IPS DF 19.7 (cell line): ENCODE data around the gene HOXA3.

ENCODE experiments used
- DNase-seq: peaks from one replicate; pipeline ENCODE4 v3.0.0-alpha.2; 2013; ENCODE audit warnings: low read depth, low spot score

Gene HOXA3

DNA sequence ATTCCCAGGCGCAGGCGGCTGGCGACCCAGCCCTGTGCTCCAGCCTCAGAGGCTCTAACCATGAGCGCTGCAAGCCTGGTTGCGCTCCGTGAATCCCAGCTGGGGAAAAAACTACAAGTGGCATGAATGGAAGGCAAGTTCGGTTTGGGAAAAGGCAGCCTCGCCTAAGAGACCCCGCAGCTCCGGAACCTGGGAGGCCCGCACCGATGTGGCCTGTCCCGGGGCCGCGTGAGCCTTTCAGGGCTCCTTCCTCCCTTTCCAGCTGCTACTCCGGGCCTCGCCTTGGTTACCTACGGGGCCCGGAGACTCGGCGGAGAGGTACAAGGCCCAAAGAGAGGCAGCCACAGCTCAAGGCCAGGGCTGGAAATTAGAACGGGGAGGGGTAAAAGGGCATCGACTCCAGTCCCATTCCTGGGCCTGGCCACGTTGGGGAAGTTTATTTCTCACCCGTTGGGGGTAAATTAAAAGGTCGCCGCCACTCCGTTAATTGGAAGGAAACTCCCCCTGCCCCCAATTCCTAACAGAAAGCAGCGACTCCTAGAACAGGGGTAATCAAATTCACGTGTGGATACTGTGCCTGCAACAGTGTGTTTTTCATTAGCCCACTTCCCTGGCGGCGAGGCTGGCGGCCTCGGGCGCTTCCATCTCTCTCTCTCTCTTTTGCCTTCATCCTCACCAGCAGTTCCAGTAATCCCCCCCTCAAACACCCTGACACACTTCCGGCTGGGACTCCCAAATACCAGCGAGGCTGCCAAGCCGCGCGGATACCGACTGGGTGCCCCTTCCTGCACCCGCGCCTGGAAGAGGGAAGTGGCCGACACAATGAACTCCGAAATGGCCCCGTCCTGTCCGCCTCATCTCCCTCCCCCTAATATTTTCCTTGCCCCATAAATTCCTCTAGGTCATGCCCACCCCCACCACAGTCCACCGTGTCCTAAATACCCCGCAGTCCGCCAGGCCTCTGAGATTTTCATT lies 14.4 kb upstream of the HOXA3 start:
- DNase-seq, result no peak

DNA sequence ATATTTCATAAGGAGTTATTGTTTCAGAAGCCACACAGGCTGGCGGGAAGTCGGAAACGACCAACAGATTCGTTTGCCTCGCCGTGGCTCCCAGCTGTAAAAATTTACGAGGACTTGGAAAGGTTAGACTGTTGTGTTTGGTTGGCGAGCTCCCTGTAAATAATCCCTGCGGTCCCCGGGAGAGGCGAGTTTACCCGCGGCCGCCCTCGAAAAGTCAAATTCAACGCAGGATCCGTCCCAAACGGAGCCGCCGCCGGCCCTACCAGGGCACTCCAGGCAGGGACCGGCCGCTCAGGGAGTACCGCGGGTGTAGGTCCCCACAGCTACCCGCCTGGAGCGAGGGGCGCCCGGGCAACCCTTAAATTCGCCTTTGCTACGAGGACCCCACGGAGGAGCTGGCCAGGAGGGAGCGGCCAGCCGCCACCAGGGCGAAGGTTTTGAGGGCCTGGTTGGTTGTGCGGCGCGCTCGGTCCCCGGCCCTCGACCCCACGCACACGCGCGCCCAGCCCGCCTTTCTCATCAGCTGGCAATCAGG lies 13.7 kb upstream of the HOXA3 start:
- DNase-seq, result no peak

DNA sequence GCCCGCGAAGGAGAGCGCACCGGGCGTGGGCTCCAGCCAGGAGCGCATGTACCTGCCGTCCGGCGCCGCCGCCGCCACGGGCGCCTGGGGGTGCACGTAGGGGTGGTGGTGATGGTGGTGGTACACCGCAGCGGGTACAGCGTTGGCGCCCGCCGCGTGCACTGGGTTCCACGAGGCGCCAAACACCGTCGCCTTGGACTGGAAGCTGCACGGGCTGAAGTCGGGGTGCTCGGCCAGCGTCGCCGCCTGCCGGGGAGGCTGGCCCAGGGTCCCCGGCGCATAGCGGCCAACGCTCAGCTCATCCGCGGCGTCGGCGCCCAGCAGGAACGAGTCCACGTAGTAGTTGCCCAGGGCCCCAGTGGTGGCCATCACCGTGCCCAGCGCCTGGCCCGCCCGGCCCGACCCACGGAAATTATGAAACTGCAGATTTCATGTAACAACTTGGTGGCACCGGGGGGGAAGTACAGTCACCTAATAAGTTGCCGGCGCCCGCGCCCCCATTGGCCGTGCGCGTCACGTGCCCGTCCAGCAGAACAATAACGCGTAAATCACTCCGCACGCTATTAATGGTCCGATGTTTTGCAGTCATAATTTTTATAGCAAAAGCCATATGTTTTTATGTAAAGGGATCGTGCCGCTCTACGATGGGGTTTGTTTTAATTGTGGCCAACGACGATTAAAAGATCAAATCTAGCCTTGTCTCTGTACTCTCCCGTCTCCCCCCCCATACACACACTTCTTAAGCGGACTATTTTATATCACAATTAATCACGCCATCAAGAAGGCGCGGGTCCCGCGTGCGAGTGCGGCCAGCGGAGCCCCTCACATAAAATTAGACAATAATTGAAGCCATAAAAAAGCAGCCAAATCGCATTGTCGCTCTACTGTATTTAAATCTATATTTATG lies 13.0 kb upstream of the HOXA3 start, which contains the start of gene HOXA9:
TSS of gene HOXA9 (minus strand) at position 449 of the 907 bp plus-strand sequence. CDS start at position 369, 80 bp downstream.
- DNase-seq, result no peak

DNA sequence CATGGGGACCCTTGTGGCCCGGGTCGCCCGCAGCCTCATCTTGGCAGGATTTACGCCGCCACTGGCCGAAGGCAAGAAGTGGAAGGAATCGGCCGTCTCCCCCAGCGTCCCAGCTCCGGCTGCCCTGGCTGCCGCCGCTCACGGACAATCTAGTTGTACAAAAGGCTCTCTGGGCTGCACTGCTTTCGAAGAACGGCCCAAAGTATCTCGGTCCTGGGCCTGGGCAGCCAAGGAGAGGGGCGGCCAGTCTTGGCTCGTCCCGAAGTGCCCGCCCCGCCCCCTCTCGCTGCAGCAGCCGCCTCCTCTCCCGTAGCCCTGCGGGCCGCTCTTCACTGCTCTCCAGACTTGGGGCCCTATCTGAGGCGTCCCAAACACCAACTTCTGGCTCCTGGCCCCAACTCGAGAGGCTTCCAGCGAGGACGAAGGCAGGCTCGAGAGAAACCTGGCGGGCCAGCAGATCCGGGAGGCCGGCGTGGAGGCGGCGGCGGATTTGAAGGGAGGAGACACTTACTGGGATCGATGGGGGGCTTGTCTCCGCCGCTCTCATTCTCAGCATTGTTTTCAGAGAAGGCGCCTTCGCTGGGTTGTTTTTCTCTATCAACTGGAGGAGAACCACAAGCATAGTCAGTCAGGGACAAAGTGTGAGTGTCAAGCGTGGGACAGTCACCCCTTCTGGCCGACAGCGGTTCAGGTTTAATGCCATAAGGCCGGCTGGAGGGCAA lies 12.1 kb upstream of the HOXA3 start:
- no peak for DNase-seq

DNA sequence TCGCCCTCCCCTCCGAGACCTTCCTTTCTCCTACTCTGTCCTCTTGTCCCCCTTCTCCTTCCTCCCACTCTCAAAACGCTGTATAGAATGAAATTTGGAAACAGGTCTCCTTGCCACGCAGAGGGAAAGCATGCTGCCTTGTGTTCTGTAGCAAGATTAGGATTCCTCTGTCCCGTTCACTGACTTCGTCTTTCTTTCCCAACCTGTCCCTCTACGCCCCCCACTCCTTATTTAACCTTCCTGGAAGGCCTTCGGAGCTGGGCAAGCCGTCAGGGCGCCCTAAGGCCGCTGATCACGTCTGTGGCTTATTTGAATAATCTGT lies 11.6 kb upstream of the HOXA3 start:
- no peak for DNase-seq

DNA sequence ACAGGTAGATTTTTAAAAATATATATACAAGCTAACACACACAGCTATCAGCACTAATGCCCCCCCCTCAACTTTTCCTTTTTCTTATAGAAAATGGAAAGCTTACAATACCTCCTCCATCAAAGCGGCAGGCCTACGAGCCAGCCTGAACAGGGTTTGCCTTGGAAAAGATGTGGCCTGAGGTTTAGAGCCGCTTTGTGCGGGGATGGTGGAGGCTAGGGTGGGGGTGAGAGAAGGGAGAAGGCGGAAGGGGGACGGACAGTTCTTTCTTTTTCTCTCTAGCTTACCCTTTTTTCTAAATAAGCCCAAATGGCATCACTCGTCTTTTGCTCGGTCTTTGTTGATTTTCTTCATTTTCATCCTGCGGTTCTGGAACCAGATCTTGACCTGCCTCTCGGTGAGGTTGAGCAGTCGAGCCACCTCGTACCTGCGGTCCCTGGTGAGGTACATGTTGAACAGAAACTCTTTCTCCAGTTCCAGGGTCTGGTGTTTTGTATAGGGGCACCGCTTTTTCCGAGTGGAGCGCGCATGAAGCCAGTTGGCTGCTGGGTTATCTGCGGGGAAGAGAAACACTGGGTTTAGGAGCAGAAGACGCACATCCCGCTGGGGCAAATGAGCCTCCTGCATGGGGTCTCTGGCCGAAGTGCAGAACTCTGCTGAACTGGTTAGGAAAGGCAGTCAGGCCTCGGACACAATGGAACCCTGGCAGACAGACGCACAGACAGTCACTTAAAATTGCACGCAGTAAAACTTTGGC lies 11.1 kb upstream of the HOXA3 start:
- DNase-seq, result no peak

DNA sequence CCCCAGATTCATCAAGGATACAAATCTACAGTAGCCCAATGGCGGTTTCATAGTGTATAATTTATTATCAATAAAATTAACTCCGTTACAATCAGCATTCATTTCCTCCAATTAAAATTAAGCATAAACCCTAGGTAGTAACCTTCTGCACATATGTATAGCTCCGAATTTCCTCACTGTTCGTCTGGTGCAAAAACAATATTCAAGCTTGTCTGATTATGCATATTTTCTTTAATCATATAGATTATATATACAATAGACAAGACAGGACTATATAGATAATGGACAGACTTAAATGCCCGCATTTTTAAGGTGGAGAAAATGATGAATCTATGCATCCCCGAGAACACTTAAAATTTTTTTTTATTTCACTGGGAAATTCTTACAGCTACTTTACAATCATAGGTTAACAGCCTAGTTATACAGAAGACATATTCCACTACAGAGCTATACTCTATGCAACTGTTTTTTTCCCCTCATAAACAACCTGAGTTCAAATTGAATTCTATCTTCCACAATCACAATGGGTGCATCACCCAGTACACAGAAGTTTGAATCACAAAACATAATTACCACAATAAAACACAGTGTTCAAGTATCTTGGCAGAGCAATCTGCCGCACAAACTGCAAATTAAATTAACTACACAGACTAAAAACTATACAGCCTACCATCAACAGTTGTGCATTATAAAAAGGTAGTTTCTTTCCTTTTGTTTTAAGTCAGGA lies 10.3 kb upstream of the HOXA3 start:
- no peak for DNase-seq

DNA sequence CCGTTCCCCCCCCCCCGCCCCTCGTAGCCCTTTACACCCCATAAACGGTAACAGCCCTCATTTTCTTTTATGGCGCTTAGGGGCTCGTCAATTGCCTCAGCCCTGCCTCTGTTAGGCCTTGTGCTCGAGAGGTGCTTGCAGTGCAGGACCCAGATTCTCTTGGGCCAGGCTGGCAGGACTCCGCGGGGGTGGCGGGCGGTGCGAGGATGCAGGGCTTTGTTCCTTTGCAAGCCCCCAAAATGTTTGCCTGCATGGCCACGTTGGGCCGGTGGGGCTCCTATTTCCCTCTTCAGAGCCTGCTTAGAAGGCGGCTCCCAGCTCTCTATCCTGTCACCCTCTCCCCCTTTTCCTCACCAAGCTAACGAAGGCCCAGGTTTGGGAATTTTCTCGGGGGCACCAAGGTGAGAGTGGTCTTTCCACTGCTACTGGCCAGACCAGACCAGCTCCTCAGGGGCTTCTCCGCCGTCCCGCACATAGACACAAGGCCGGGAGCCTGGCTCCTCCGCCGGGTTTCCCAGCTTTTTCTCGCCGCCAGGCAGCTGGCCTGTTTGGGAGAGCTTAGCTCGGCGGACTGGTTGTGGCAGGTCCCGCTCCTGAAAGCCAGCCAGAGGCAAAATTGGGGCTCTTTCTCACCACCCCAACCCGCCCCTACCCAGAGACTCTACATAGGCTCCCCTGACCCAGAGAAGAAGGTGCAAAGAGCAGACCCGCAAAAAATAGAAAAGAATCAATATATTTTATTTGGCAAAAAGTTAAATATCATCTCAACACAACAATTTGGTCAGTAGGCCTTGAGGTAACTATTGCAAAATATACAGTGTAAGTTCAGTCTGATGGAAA lies 9.6 kb upstream of the HOXA3 start:
- DNase-seq, result no peak

DNA sequence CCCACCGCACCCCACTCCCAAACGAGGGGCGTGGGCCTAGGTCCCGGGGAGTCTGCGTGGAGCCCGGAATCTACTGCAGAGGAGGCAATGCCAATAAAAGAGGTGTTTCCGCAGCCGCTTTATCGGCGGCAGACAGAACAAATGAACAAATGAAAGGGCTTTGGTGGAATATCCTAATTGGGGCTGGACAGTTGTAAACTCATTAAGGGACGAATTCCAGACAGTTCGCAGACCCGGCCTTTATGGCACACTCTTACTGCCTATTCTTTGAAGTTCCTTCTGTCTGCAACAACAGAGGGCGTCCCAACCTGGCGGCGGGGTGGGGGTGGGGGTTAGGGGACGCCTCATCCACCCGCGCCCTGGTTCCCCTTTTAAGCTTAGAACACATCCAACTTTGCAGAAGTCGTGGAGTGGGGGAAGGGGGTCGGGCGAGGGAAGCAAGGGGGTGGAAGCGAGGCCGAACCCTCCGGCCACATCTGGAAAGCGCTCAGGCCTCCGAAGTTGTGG lies 8.9 kb upstream of the HOXA3 start:
- DNase-seq, result no peak

DNA sequence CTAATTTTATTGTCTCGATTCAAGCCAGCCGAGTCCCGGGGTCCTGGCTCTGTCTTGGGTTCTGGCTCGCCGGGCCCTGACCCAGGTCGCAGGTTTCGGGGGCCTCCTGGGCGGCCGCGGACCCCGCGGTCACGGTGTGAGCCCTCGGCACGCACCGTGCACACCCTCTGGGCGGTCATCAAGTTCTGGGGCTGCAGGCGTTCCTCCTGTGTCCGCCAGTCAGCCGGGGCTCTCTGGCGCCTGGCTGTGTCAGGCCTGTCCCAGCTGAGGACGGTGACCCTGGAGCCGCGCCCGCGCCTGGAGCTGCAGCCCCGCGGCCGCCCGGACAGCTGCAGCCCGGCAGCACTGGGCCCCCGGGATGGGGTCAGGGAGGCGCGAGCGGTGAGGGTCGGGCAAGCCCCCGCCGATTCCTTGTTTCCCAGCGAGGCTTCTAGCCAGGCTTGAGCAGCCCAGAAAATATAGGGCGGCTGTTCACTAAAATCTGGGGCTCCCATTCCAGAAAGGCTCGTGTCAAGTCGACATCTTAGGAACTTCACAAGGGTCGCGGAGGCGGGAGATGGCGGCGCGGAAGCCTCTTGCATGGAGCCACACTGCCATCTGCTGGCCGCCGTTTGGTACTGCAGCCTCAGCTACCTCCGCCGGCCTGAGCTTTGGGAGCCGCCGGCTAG lies 8.3 kb upstream of the HOXA3 start:
- DNase-seq, result no peak

DNA sequence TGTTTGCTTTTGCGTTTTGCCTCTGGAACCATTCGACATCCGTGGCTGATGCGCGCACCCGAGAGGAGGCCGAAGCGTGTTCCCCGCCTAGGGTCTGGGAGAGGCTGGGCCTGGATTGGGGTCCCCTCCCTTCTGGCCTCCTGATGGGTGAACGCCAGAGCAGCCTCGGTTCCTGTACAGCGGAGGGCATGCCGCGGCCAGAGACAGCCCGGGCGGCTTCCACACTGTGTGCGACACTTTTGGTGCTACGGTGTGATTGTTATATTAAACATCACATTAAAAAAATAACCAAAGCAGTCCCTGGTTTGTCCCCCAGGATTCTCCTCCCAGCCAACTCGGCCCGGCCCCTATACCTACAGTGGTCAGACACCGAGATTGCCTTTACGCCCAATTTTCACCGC lies 7.8 kb upstream of the HOXA3 start:
- no peak for DNase-seq

DNA sequence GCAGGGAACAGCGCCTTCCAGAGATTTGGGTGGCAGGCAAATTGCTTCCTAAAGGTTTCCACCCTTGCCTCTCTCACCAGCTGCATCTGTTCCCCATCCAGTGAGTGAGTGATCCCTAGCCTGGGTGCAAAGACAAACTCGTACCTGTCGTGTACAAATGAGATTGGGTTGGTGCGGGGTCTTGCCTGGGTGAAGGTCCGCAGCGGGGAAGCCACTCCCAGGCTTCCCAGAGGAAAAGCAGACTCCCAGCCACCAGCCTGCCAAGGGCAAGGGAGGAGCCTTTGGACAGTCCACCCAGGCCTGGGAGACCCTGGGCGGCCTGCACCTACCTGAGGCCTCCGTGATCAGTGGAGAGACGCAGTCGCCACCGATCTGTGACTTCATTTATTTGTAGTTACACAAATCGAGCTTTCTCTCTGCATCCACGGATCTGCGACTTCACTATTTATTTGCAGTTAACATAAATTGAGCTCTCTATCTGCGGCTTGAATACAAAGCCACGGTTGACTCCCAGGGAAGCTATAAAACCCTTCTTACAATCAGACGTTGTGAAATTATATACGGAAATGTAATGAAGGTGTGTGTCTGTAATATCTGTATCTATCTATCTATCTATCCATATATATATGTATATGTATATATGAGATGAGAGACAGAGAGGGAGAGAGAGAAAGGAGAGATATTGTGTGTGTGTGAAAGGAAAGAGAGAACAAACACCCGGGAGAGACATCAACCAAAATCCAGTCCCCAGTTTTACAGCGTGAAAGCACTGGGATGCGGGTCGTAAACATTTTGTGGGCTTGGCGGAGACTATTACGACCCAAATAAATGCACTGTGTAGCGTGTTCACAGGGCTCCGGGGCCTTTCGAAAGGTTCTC lies 7.1 kb upstream of the HOXA3 start:
- no peak for DNase-seq

DNA sequence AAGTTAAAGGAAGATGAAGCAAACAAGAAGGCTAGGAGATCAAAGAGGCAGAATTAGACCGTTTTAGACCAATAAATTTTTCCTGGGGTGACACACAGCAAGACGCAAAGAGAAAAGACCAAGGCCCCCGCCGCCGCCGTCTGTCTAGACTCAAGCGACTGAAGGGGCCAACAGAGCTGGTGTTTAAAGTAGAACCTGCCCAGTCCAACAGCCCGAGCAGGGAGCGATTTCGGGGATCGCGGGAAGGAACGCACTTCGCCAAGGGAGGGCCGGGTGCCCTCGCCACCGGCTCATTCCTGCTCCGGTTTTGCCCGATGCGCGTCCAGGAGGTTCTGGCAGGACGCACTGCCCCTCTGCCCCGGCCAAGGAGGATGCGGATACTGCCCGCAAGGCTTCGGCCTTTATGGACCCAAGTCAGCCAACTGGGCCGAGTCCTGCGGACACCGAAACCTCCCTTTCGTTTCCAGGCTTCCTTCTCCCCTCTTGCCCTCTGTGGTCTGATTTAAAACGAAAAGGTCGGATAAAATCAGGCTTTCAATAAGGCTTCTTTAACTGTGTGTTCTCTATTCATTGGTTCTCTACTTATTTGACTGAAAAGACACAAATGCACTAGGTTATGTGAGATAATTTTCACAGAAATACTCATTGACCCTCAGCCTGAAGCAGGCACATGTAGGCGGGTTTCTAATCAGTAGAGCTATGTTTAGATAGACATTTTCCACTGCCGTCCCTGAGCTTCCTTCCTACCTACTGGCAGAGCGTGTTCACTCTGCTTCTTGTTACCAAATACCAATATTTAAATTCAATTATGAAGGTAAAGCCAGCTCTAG lies 6.3 kb upstream of the HOXA3 start:
- DNase-seq, result no peak

DNA sequence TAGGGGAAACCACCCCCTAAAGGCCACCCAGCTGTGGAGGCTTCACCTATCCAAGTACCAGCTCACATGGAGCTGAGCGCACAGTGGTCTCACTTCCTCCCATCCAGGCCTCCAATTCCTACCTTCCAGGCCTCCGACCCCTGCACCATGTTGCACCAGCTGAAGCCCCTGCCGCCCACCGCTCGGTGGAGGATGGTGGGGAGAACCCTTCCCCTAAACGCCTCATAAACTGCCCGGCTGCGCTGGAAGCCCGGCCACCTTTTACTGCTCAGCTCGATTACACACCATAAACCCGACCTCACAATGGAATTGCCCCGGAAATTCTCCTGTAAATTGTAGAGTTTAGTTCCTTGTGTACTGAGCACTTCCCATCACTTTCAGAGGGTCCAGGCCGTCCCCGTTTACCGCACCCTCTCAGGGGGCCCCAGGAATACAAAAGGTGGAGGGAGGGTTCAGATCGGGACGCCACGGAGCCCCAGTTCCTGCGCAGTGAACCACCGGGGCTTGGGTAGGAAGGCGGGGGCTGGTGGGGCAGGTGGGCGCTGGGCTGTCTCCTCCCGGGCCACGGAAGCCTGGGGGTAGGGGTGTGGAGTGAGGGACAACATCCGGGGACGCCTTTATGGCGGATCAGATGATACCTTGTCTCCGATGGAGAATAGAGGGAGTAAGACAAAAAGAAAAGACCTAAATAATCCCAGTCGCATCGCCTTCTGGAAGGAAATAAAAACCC lies 5.5 kb upstream of the HOXA3 start:
- DNase-seq, result no peak

DNA sequence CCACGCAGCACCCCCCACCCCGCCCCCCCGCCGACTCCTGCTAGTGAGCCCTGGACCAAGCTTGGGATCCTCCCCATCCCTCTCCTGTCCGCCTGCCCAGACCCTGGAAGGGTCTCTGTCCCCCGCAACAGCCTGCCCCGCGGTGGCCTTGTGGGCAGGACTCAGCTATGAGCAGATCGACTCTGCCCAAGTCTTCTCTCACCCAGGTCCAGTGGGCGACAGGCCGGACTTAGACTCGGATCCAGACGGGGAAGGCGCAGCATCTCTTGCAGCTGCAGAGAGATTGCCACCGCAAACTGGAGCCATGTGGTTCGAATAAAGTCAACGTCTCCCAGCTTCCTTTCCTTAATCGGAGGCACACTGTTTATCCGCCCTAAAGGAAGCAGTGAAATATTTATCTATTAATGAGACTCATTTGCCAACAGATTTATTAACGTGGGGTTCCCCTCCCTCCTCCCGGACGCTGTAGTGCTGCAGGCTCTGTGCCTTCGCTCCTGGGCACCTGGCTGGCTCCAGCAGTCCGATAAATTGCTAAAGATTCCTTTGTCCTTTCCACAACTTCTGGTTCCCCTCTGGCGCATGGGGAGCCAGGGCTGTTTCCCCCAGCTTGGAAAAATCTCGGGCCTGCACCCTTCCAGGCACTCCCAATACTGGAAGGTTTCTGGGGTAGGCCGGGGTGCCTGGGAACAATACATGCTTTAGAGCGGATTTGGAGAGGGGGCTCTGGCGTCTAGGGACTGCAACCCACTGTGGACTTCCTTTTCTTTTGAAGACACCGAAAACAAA lies 4.7 kb upstream of the HOXA3 start:
- no peak for DNase-seq
